ENCODE results near the gene PRKAG1.

GRCh38 chr12:49034286-49034622 lies 15.7 kb upstream of the PRKAG1 start:
- no peak for TF ChIP-seq MAX (IDR thresholded peaks at IDR 0.05; ENCODE audit: low read depth, low read length)
- TF ChIP-seq E2F4 (IDR thresholded peaks at IDR 0.05; ENCODE audit: low read depth, low read length): no peak
- TF ChIP-seq ESRRA (IDR thresholded peaks at IDR 0.05; ENCODE audit: low read length): no peak

All from GM12878 (cell line).